IMR-90 (cell line): Measurements from ENCODE around the gene ZNF580.

Experiments
- BHLHE40 ChIP-seq: fragments of 150-350 bp; IDR thresholded peaks from 2 replicates; pipeline ENCODE4 v1.6.1; 2016; ENCODE audit warnings: mild to moderate bottlenecking, low read depth, low read length
- CEBPB ChIP-seq: IDR thresholded peaks from 2 replicates; pipeline ENCODE4 v1.6.1; 2012; ENCODE audit warnings: low read depth, low read length, improper control_type of control experiment
- CTCF ChIP-seq: conservative IDR thresholded peaks from 2 replicates; pipeline ENCODE4 v1.5.1; 2012; ENCODE audit warnings: mild to moderate bottlenecking, low read depth, low read length, improper control_type of control experiment
- FOS ChIP-seq: fragments of 150-350 bp; IDR thresholded peaks from 2 replicates; pipeline ENCODE4 v1.6.1; 2016; ENCODE audit warnings: low read depth, low read length
- MXI1 ChIP-seq: IDR thresholded peaks from 2 replicates; pipeline ENCODE4 v1.6.1; 2012; ENCODE audit warnings: low read depth, mild to moderate bottlenecking, low read length, moderate library complexity, borderline replicate concordance
- NFE2L2 ChIP-seq: fragments of 150-350 bp; IDR thresholded peaks from 2 replicates; pipeline ENCODE4 v1.6.1; 2016; ENCODE audit warnings: low read depth, mild to moderate bottlenecking, low read length
- POLR2A ChIP-seq: IDR thresholded peaks from 2 replicates; pipeline ENCODE4 v1.6.1; 2012; ENCODE audit warnings: mild to moderate bottlenecking, low read depth, low read length
- RAD21 ChIP-seq: IDR thresholded peaks from 2 replicates; pipeline ENCODE4 v1.6.1; 2012; ENCODE audit warnings: low read length, improper control_type of control experiment
- RCOR1 ChIP-seq: IDR thresholded peaks from 2 replicates; pipeline ENCODE4 v1.6.1; 2012; ENCODE audit warnings: mild to moderate bottlenecking, low read length, improper control_type of control experiment; ENCODE audit not compliant: insufficient replicate concordance
- RFX5 ChIP-seq: IDR thresholded peaks from 2 replicates; pipeline ENCODE4 v1.8.0; 2012; ENCODE audit warnings: low read depth, mild to moderate bottlenecking, low read length, moderate library complexity
- SMC3 ChIP-seq: fragments of 150-350 bp; IDR thresholded peaks from 2 replicates; pipeline ENCODE4 v1.6.1; 2016; ENCODE audit warnings: low read depth, mild to moderate bottlenecking, antibody characterized with exemption, low read length, moderate library complexity
- USF2 ChIP-seq: fragments of 150-350 bp; IDR thresholded peaks from 2 replicates; pipeline ENCODE4 v1.6.1; 2017; ENCODE audit warnings: mild to moderate bottlenecking, antibody characterized with exemption, low read length, low read depth

- TF ChIP-seq CTCF, result no peak
- TF ChIP-seq POLR2A, result no peak
- no peak for TF ChIP-seq RAD21
- no peak for TF ChIP-seq RFX5
- TF ChIP-seq CEBPB, result no peak
- no peak for TF ChIP-seq MXI1
- TF ChIP-seq FOS, result no peak
- TF ChIP-seq RCOR1, result no peak
- no peak for TF ChIP-seq SMC3
- no peak for TF ChIP-seq BHLHE40
- TF ChIP-seq USF2, result no peak
- TF ChIP-seq NFE2L2, result no peak
Observed at GRCh38 chr19:55645512-55645881, 4.7 kb downstream of the ZNF580 start.
